Left renal cortex interstitium (tissue), 4 donors: Measurements from ENCODE around the gene KLK1. TPM values are rescaled to one million over a fixed set of nuclear protein-coding genes. Genes with fewer than 3 reads are reported as not detected.

Source experiments
- DNase-seq, 4 donors: peaks; one replicate each; pipeline ENCODE4 v3.0.0-alpha.2; 2013; ENCODE audit warnings: low read depth in 4 of 4, low spot score in 2 of 4, missing footprints in 1 of 4
- polyA plus RNA-seq, 4 donors: library from polyadenylated mRNA; unstranded; fragments of 120-200 nt; gene quantifications; one replicate each; pipeline ENCODE4 v1.2.1, GENCODE V29; 2013; ENCODE audit not compliant: insufficient read length in 4 of 4

KLK1 gene
- polyA plus RNA-seq, 4 donors: 1.6 to 2.2 (median 1.9) TPM

GRCh38 chr19:50836543-50837195 lies 13.1 kb upstream of the KLK1 start:
- no peak for DNase-seq

- peak in 2 of 4 donors; percentile 44 to 50 for DNase-seq
Measured at GRCh38 chr19:50835785-50836542, 12.4 kb upstream of the KLK1 start.

GRCh38 chr19:50835103-50835784 lies 11.7 kb upstream of the KLK1 start:
- DNase-seq: no peak

GRCh38 chr19:50833802-50834167 lies 10.2 kb upstream of the KLK1 start:
- DNase-seq: no peak

- DNase-seq: no peak
Measured at GRCh38 chr19:50833117-50833801, 9.7 kb upstream of the KLK1 start, which contains the start of gene KLK15. Gene KLK15 (minus strand): TSS chr19:50833574. CDS start chr19:50831492, 2,082 bp downstream.

- DNase-seq: no peak
Measured at GRCh38 chr19:50832666-50833065, 9.1 kb upstream of the KLK1 start.

- no peak for DNase-seq
Measured at GRCh38 chr19:50831026-50831396, 7.4 kb upstream of the KLK1 start.

- no peak for DNase-seq
Measured at GRCh38 chr19:50830266-50831025, 6.9 kb upstream of the KLK1 start.

- no peak for DNase-seq
Measured at GRCh38 chr19:50829801-50830200, 6.2 kb upstream of the KLK1 start.

- no peak for DNase-seq
Measured at GRCh38 chr19:50827476-50827875, 3.9 kb upstream of the KLK1 start.

- no peak for DNase-seq
Measured at GRCh38 chr19:50826492-50827240, 3.1 kb upstream of the KLK1 start.

- no peak for DNase-seq
Measured at GRCh38 chr19:50822661-50823208, 852 bp downstream of the KLK1 start.

- DNase-seq: no peak
Measured at GRCh38 chr19:50821622-50822021, 2.0 kb downstream of the KLK1 start.

- DNase-seq: no peak
Measured at GRCh38 chr19:50821248-50821612, 2.4 kb downstream of the KLK1 start.

GRCh38 chr19:50820549-50821247 lies 2.9 kb downstream of the KLK1 start:
- no peak for DNase-seq

GRCh38 chr19:50820086-50820485 lies 3.5 kb downstream of the KLK1 start:
- no peak for DNase-seq

- DNase-seq: no peak
Measured at GRCh38 chr19:50819636-50820035, 4.0 kb downstream of the KLK1 start.

- no peak for DNase-seq
Measured at GRCh38 chr19:50818859-50819472, 4.6 kb downstream of the KLK1 start.
